Measurements from ENCODE around the gene SUMO2. TPM values are rescaled to one million over a fixed set of nuclear protein-coding genes. Genes with fewer than 3 reads are reported as not detected.

Gene SUMO2
- total and polyA plus RNA-seq, 2 of the 8 experiments (the other 6 are each of a cell fraction or from before 2014, with no cell fraction given), result 184 to 779 TPM

DNA sequence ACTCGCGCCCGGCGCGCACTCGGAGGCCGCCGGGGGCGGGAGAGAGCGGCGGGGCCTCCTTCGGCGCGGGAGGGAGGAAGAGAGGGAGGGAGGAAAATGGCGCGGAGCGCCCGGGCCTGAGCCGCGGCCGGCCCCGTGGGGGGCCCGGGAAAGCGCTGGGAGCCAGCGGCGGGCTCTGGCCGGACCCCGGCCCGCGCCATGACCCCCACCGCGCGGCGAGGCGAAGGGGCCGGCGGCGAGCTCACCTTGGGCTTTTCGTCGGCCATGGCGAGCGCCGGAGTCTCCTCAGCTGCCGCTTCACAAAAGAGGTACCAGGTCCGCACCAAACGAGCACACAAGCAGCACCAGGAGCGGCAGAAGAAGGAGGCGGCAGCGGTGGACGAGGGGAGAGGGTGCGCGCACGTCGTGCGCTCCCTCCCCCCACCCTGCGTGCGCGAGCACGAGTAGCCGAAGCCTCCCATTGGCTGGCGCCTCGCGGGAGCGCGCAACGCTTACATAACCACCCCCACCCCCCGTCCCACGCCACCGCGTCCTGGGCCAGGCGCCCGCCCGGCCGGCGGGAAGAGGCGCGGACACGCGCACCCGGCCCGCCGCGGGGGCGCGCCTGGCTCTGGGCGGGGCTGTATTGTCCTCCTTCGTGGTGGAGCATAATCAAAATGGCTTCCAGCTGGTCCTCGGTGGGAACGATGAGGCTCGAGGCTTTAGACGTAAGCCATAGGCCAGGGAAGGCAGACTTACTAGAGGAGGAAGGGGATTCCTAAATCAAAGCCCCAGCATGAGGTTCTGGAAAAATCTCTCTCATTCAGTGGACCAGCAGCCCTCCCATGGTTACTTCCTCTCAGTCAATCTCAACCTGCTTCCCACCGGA lies at the start of gene SUMO2 (continued):
- peak; percentile 15 for TF ChIP-seq ASH2L (IDR thresholded peaks at IDR 0.05; ENCODE audit: low read length)
- TF ChIP-seq POLR2A (IDR thresholded peaks at IDR 0.05; ENCODE audit: control extremely low read depth in 1 of 2, low read depth in 2 of 2, low read length in 2 of 2), result peak; percentile 44 to 89
- peak; percentile 96 for TF ChIP-seq YY1 (IDR thresholded peaks at IDR 0.05; ENCODE audit: low read depth, low read length)
- TF ChIP-seq RFX5 (IDR thresholded peaks at IDR 0.05; ENCODE audit: borderline replicate concordance, low read depth, low read length), result no peak
- peak; percentile 80 for TF ChIP-seq PHF8 (conservative IDR thresholded peaks at IDR 0.05; ENCODE audit: low read depth, low read length)
- TF ChIP-seq SIN3A (conservative IDR thresholded peaks at IDR 0.05 in 1 of 2, IDR thresholded peaks at IDR 0.05 in 1 of 2; ENCODE audit: low read depth in 1 of 2, low read length in 2 of 2), result 0 out of 4 replicates have a peak, but pooled peaks of 1 of the 2 experiments have one; percentile 39
- TF ChIP-seq, protein P1, sequence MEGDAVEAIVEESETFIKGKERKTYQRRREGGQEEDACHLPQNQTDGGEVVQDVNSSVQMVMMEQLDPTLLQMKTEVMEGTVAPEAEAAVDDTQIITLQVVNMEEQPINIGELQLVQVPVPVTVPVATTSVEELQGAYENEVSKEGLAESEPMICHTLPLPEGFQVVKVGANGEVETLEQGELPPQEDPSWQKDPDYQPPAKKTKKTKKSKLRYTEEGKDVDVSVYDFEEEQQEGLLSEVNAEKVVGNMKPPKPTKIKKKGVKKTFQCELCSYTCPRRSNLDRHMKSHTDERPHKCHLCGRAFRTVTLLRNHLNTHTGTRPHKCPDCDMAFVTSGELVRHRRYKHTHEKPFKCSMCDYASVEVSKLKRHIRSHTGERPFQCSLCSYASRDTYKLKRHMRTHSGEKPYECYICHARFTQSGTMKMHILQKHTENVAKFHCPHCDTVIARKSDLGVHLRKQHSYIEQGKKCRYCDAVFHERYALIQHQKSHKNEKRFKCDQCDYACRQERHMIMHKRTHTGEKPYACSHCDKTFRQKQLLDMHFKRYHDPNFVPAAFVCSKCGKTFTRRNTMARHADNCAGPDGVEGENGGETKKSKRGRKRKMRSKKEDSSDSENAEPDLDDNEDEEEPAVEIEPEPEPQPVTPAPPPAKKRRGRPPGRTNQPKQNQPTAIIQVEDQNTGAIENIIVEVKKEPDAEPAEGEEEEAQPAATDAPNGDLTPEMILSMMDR (IDR thresholded peaks at IDR 0.05; ENCODE audit: control extremely low read depth in 1 of 3, insufficient read depth in 1 of 3, low read depth in 1 of 3, low read length in 3 of 3), result peak in 1 of 3 experiments; percentile 15; a peak in 1 of 4 replicates
- TF ChIP-seq, protein P2, sequence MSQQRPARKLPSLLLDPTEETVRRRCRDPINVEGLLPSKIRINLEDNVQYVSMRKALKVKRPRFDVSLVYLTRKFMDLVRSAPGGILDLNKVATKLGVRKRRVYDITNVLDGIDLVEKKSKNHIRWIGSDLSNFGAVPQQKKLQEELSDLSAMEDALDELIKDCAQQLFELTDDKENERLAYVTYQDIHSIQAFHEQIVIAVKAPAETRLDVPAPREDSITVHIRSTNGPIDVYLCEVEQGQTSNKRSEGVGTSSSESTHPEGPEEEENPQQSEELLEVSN (IDR thresholded peaks at IDR 0.05), result peak; percentile 47; the same call in 1 of the 2 replicates
- TF ChIP-seq EP300 (IDR thresholded peaks at IDR 0.05; ENCODE audit: borderline replicate concordance in 1 of 2, low read depth in 2 of 2, low read length in 2 of 2), result 0 out of 3 replicates have a peak, but pooled peaks of 1 of the 2 experiments have one; percentile 5
- TF ChIP-seq POLR2AphosphoS5 (IDR thresholded peaks at IDR 0.05; ENCODE audit: low read depth, low read length), result peak; percentile 85
- peak; percentile 91 for TF ChIP-seq TAF1 (IDR thresholded peaks at IDR 0.05; ENCODE audit: low read depth, low read length)
- no peak for TF ChIP-seq BRCA1 (IDR thresholded peaks at IDR 0.05; ENCODE audit: low read depth, low read length)
- 0 out of 2 replicates have a peak, but pooled peaks have one; percentile 31 for TF ChIP-seq JUND (IDR thresholded peaks at IDR 0.05; ENCODE audit: low read length)

Data from H1 (cell line).